Heart right ventricle (tissue), 16 donors: ENCODE measurements around the gene MICAL2. TPM values are rescaled to one million over a fixed set of nuclear protein-coding genes. Genes with fewer than 3 reads are reported as not detected.

Experiments
- ATAC-seq, 8 donors: fragments of 200-7000 bp; cut with Tn5 transposase; one replicate each; pipeline ENCODE4 v1.9.1; 2020; ENCODE audit warnings: mild to moderate bottlenecking in 8 of 8, moderate library complexity in 8 of 8, moderate number of reproducible peaks in 1 of 8
- DNase-seq, 2 donors: peaks; one replicate each; pipeline ENCODE4 v3.0.0-alpha.2; 2020
- H3K27ac ChIP-seq, 10 donors: fragments of 200-600 bp; sonication (generic) in 2 of 10; one replicate each; pipeline versions ENCODE4 v1.5.0 to v1.8.0; 2020 to 2022; ENCODE audit warnings: mild to moderate bottlenecking in 3 of 10
- H3K27me3 ChIP-seq, 7 donors: fragments of 200-600 bp; one replicate each; pipeline ENCODE4 v1.8.0; 2021 to 2022; ENCODE audit warnings: mild to moderate bottlenecking in 2 of 7
- H3K36me3 ChIP-seq, 9 donors: fragments of 200-600 bp; sonication (generic) in 1 of 9; one replicate each; pipeline versions ENCODE4 v1.5.0 to v1.8.0; 2020 to 2022; ENCODE audit warnings: mild to moderate bottlenecking in 2 of 9
- H3K4me1 ChIP-seq, 9 donors: fragments of 200-600 bp; sonication (generic) in 1 of 9; one replicate each; pipeline versions ENCODE4 v1.5.0 to v1.8.0; 2020 to 2022; ENCODE audit warnings: mild to moderate bottlenecking in 4 of 9
- H3K4me3 ChIP-seq, 10 donors: fragments of 200-600 bp; sonication (generic) in 2 of 10; one replicate each; pipeline versions ENCODE4 v1.5.0 to v1.8.0; 2020 to 2022; ENCODE audit warnings: mild to moderate bottlenecking in 7 of 10, moderate library complexity in 2 of 10
- H3K9me3 ChIP-seq, 11 donors: fragments of 200-600 bp in 10 of 11; sonication (generic) in 2 of 11; one replicate each; pipeline versions ENCODE4 v1.5.0 to v1.8.0; 2013 to 2022; ENCODE audit warnings: mild to moderate bottlenecking in 2 of 11, control low read depth in 1 of 11, moderate library complexity in 1 of 11
- CTCF ChIP-seq, 9 donors: fragments of 200-600 bp; sonication (generic) in 2 of 9; IDR thresholded peaks; one replicate each; pipeline versions ENCODE4 v1.5.0 to v1.8.0; 2021 to 2022; ENCODE audit warnings: antibody characterized with exemption in 9 of 9, mild to moderate bottlenecking in 5 of 9, moderate library complexity in 1 of 9
- WGBS, 2 donors: extraction: QIAGEN DNeasy Blood & Tissue Kit; methylation state at CpG; one replicate each; pipeline ENCODE4 v1.1.7; 2013; ENCODE audit warnings: inconsistent platforms in 1 of 2; 5-methylcytosine and 5-hydroxymethylcytosine counted together
- intact Hi-C, 10 donors: fragments of 100-400 bp; cut with DNase I; formaldehyde crosslinking; loops; one replicate each; pipeline versions ENCODE4 v1.11.1 to v1.14.2; 2022
- polyA plus RNA-seq, 2 donors: library from polyadenylated mRNA; stranded (reverse); fragments of 200-250 nt; gene quantifications; one replicate each; pipeline ENCODE4 v1.2.3, GENCODE V29; 2013
- total RNA-seq, 10 donors: library from RNA; stranded (reverse); fragmentation: NEBNext Ultra II Directional in 3 of 10; extraction: Animal tissue kit (Norgen Biotek cat#: 25700) in 3 of 10; gene quantifications; one replicate each; pipeline versions ENCODE4 v1.2.1 to v1.2.4, GENCODE V29; 2021 to 2023
- donor health status: Arrhythmogenic right ventricular cardiomyopathy.
- donor health status: ischemic (EF 13 %, LVEDD 7.1; RV severe dilation, severe dysfunction).
- donor health status: healthy with polysubstance abuse.
- donor health status: DM: no; HTN: yes; CAD: no.
- donor health status: DM: no; HTN: no; CAD: no.
- donor health status: ischemic (EF 25% LVEDD 6.9; RV normal size, moderate dysfunction).
- donor health status: ischemic (EF 25% LVEDD 5.7; RV mildly dilated, moderate dysfunction).
- donor health status: healthy.
- donor health status: DM: yes; HTN: yes; CAD: no.
- donor health status: Ischemic cardiomyopathy.
- donor health status: ischemic (EF 35%, LVEDD 5.7; RV mildly dilated, moderate dysfunction).
- donor health status: nonischemic (EF 11% LVEDD 7.7; RV severe dilation, severe dysfunction).
- donor health status: DM: yes; HTN: yes; CAD: no.
- donor health status: PGD.
- donor health status: ischemic (EF 29% LVEDD 5.4; RV normal size, mild dysfunction).
- donor health status: nonischemic (EF 23%, LVEDD 6.1; RV moderate dilation, normal function).

The MICAL2 gene
- total and polyA plus RNA-seq, 12 donors = 32.5 to 95.7 (median 70.5) TPM

DNA sequence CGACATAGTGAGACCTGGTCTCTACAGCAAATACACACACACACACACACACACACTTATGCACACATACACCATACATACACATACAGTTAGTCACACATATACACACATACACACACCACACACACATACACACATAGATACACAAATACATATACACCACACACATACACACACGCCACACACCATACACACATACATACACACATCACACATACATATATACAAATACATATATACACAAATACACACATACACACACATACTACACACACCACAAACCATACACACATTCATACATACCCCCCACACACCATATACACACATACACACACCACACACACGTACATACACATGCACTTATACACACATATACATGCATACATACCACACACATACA is 57.7 kb downstream of the MICAL2 start:
- H3K9me3 ChIP-seq = peaks cover 0 to 4% (median 0%) of the 10 kb centered on the region in 11 donors
- H3K4me3 ChIP-seq = no peak overlapping the region
- H3K27ac ChIP-seq = peak overlapping the region in 6 of 10 donors; percentile 83 to 95 (median 92)
- H3K36me3 ChIP-seq = peaks cover 0 to 23% (median 0%) of the 10 kb centered on the region in 9 donors
- DNase-seq = no peak
- 96 to 97% methylated on average over 3 of the region's 3 CpGs for WGBS, 2 donors
- H3K4me1 ChIP-seq = peaks cover 11 to 91% (median 68%) of the 10 kb centered on the region in 9 donors
- no peaks in the 10 kb centered on the region for H3K27me3 ChIP-seq
- TF ChIP-seq CTCF (IDR thresholded peaks at IDR 0.05) = no peak
- ATAC-seq = no peak
- intact Hi-C loops = loop anchor here in 1 of 10 donors (10.0 kb wide), 1 partner anchor 57 kb away; no protein-coding TSS in a partner anchor

GRCh38 chr11:12169822-12170221 is 59.4 kb downstream of the MICAL2 start:
- intact Hi-C loops = loop anchor here in 1 of 10 donors (10.0 kb wide), 1 partner anchor 55 kb away; no protein-coding TSS in a partner anchor
- DNase-seq (no peak), ATAC-seq (peak in 4 of 8 donors; percentile 27 to 57 (median 36))
- peaks cover 0 to 8% (median 0%) of the 10 kb centered on the region in 9 donors for H3K36me3 ChIP-seq
- peaks cover 11 to 79% (median 63%) of the 10 kb centered on the region in 9 donors for H3K4me1 ChIP-seq
- TF ChIP-seq CTCF (IDR thresholded peaks at IDR 0.05) = no peak
- peak overlapping the region in 6 of 10 donors; percentile 47 to 71 (median 56) for H3K27ac ChIP-seq
- no peaks in the 10 kb centered on the region for H3K27me3 ChIP-seq
- peaks cover 0 to 4% (median 0%) of the 10 kb centered on the region in 11 donors for H3K9me3 ChIP-seq
- H3K4me3 ChIP-seq = no peak overlapping the region
- 61 to 82% methylated on average over 3 of the region's 3 CpGs for WGBS, 2 donors

DNA sequence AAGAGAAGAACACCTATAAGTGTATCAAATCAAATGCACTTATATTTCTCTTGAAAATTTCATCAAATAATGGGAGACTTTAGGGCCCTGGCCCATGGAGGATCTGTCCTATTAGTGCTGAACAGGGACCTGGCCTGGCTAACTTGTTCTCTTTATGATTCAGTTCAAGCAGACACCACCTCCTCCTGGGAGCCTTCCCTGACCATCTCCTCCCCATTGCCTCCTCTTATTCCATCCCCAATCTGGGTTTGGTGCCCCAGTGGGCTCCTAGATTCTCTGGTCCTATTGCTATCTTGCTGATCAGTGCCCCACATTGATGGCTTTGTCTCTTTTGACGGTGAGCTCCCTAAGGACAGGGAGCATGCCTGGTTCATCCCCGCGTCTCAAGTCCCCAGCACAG is 60.1 kb downstream of the MICAL2 start:
- no peak for TF ChIP-seq CTCF (IDR thresholded peaks at IDR 0.05)
- H3K4me1 ChIP-seq = peaks cover 11 to 77% (median 56%) of the 10 kb centered on the region in 9 donors

GRCh38 chr11:12170984-12171383 is 60.6 kb downstream of the MICAL2 start:
- Histone ChIP-seq H3K4me3 (no peak overlapping the region), H3K27me3 (no peaks in the 10 kb centered on the region), H3K27ac (peak overlapping the region in 7 of 10 donors; percentile 31 to 71 (median 53)), H3K36me3 (peaks cover 0 to under 1% (median 0%) of the 10 kb centered on the region in 9 donors), H3K9me3 (peaks cover 0 to 4% (median 0%) of the 10 kb centered on the region in 11 donors), H3K4me1 (peaks cover 11 to 72% (median 53%) of the 10 kb centered on the region in 9 donors)
- 23 to 26% methylated on average over 5 of the region's 5 CpGs for WGBS, 2 donors
- no peak for TF ChIP-seq CTCF (IDR thresholded peaks at IDR 0.05)
- intact Hi-C loops = no loop called here
- peak; percentile 45 to 69 (median 58) for ATAC-seq
- DNase-seq = peak; percentile 38 to 51

More for the DNA sequence above, 60.1 kb downstream of the MICAL2 start:
- no peaks in the 10 kb centered on the region for H3K27me3 ChIP-seq
- ATAC-seq = no peak
- H3K27ac ChIP-seq = peak overlapping the region in 7 of 10 donors; percentile 31 to 71 (median 53)
- no peak overlapping the region for H3K4me3 ChIP-seq
- WGBS, 2 donors = 69 to 75% methylated on average over 3 of the region's 3 CpGs
- intact Hi-C loops = no loop called here
- H3K9me3 ChIP-seq = peaks cover 0 to 4% (median 0%) of the 10 kb centered on the region in 11 donors
- no peak for DNase-seq
- peaks cover 0 to 1% (median 0%) of the 10 kb centered on the region in 9 donors for H3K36me3 ChIP-seq
